Measurements from ENCODE around the gene LRRN2.
"Not testable (repeated sequence)": the region's sequence is repeated elsewhere in the genome, so short reads cannot be mapped to it uniquely, and the experiment has no call there.

Gene LRRN2

DNA sequence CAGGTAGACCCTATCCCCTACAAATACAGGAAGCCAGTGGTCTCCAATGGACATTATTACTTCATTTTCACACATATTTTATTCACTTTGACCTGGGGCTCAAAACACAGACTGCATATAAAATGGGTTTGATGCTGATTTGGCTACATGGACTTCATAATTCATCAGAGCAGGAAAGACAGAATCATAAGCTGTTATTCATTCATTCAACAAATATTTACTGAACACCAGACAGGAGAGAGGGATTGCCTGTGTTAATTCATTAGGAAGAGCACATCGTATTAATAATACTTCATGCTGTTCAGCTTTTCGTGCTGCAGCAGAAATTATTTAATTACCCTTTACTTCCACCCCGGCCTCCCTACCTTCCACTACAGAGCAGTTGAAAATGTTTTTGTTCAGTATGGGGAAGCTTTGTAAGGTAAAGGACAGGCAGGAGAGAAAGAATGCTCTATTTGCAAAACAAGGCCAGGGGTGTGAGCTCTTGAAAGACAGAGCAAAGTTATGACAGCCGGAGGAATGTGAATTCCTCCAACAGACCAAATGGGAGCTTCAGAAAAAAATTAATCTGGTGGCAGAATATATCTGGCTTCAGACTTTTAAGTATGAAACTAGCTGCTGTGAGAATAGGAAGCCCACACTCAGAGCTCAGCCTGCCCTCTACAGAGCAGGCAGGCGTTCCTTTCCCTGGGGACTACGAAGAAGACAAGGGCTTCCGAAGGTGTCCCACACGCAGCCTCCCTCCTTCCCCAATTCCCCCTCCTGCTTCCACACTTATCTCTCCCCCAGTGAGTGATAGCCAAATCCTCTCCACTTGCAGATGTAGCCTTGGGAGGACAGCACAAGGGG, 111.3 kb downstream of the LRRN2 start:
- no peak for TF ChIP-seq POLR2A (IDR thresholded peaks at IDR 0.05; ENCODE audit: extremely low read depth, insufficient read length)
- TF ChIP-seq, protein P1, sequence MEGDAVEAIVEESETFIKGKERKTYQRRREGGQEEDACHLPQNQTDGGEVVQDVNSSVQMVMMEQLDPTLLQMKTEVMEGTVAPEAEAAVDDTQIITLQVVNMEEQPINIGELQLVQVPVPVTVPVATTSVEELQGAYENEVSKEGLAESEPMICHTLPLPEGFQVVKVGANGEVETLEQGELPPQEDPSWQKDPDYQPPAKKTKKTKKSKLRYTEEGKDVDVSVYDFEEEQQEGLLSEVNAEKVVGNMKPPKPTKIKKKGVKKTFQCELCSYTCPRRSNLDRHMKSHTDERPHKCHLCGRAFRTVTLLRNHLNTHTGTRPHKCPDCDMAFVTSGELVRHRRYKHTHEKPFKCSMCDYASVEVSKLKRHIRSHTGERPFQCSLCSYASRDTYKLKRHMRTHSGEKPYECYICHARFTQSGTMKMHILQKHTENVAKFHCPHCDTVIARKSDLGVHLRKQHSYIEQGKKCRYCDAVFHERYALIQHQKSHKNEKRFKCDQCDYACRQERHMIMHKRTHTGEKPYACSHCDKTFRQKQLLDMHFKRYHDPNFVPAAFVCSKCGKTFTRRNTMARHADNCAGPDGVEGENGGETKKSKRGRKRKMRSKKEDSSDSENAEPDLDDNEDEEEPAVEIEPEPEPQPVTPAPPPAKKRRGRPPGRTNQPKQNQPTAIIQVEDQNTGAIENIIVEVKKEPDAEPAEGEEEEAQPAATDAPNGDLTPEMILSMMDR (IDR thresholded peaks at IDR 0.05; ENCODE audit: low read depth, low read length), result no peak
- TF ChIP-seq, protein P2, sequence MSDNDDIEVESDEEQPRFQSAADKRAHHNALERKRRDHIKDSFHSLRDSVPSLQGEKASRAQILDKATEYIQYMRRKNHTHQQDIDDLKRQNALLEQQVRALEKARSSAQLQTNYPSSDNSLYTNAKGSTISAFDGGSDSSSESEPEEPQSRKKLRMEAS (IDR thresholded peaks at IDR 0.05; ENCODE audit: low read depth, low read length), result no peak
- TF ChIP-seq MYC (IDR thresholded peaks at IDR 0.05; ENCODE audit: low read depth, low read length), result no peak
- no peak for DNase-seq (ENCODE audit: low read depth)
- H3K4me3 ChIP-seq (ENCODE audit: low read depth, low read length), result no peak overlapping the region

DNA sequence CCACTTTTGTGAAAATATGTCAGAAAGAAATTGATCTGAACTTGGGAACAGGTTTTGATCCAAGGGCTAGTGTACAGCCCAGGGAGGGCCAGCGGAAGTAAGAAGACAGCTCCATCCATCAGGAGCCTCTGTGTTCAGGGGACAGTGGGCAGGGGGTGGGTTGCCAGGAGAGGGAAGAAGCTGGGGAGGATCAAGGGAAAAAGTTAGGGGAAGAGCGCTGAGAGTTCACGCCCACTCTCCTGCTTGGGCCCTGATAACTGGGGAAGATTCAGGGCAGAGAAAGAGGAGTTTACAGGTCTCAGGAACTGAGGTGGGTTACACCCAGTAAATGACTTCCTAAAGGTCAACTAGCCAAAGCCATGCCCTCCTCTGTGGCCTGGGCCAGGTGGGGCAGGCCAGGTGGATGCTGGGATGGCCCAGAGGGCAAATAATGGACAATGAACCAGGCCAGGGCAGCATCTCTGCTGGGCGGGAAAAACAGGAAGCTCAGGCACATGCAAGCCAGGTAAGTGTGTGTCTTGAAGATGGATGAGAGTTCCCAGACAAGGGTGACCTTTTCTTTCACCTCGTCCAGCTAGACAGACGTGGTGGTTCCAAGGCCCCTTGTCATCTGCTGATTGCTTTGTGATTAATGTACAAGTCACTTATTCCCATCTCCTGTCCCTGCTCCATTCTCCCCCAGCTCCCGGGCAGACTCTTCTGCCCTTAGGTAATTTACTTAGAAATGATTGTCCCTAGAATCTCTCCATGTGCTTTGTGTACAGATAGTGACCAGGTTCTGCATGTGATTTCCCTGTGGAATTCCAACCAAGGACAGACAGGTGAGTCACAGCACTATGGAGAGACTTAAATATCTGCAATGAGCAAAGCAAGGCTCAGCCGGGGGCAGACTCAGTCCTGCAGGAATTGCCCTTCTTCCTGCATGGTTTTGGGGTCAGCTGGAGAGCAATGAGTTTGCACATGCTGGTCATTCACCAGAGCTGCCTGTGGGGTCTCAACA, 112.3 kb downstream of the LRRN2 start:
- H3K4me3 ChIP-seq (ENCODE audit: low read depth, low read length), result no peak overlapping the region
- TF ChIP-seq MYC (IDR thresholded peaks at IDR 0.05; ENCODE audit: low read depth, low read length), result no peak
- TF ChIP-seq, protein P1 (IDR thresholded peaks at IDR 0.05; ENCODE audit: low read depth, low read length), result no peak
- TF ChIP-seq, protein P2 (IDR thresholded peaks at IDR 0.05; ENCODE audit: low read depth, low read length), result no peak
- no peak for TF ChIP-seq POLR2A (IDR thresholded peaks at IDR 0.05; ENCODE audit: extremely low read depth, insufficient read length)
- DNase-seq (ENCODE audit: low read depth), result no peak

DNA sequence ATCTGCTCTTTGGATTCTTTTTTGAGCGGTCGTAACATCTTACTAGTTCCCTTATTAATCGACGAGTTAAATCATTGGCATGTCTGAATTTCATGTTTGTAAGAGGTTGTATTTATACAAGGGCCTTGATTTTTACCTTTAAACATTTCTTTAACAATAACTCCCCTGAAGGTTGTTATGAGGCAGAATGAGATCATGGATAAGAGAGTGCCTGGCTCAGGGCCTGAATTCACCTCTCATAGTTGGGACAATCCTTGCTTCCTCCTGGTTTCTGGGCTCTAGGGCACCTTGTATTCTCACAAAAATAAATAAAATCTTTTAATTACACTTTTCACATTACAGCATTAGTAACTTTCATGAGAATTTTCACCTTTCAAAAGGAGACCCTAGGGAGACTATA, 113.9 kb downstream of the LRRN2 start:
- TF ChIP-seq, protein P1 (IDR thresholded peaks at IDR 0.05; ENCODE audit: low read depth, low read length), result no peak
- TF ChIP-seq, protein P2 (IDR thresholded peaks at IDR 0.05; ENCODE audit: low read depth, low read length), result no peak
- TF ChIP-seq POLR2A (IDR thresholded peaks at IDR 0.05; ENCODE audit: extremely low read depth, insufficient read length) (no peak), MYC (IDR thresholded peaks at IDR 0.05; ENCODE audit: low read depth, low read length) (no peak)
- H3K4me3 ChIP-seq (ENCODE audit: low read depth, low read length), result no peak overlapping the region
- no peak for DNase-seq (ENCODE audit: low read depth)

DNA sequence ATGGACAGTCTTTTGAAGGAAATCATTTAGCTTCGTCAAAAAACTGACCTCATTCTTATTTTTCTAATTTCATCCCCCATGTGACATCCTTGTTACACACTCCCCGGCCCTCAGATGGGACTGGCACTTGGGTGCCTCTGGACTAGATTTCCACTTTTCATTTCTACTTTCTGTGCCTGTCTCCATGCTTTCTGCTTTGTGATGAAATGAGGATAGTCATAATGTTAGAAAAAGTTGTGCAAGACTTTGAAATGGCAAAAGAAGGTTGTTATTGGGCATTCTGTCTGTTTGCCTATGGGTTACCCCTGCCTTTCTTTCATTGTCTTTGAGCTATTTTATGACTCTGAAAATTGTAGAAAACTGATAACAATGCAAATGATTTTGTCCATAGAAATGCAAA, 114.4 kb downstream of the LRRN2 start:
- peak; percentile 10 for DNase-seq (ENCODE audit: low read depth)
- TF ChIP-seq, protein P1 (IDR thresholded peaks at IDR 0.05; ENCODE audit: low read depth, low read length), result no peak
- TF ChIP-seq POLR2A (IDR thresholded peaks at IDR 0.05; ENCODE audit: extremely low read depth, insufficient read length) (no peak), MYC (IDR thresholded peaks at IDR 0.05; ENCODE audit: low read depth, low read length) (no peak)
- TF ChIP-seq, protein P2 (IDR thresholded peaks at IDR 0.05; ENCODE audit: low read depth, low read length), result no peak

DNA sequence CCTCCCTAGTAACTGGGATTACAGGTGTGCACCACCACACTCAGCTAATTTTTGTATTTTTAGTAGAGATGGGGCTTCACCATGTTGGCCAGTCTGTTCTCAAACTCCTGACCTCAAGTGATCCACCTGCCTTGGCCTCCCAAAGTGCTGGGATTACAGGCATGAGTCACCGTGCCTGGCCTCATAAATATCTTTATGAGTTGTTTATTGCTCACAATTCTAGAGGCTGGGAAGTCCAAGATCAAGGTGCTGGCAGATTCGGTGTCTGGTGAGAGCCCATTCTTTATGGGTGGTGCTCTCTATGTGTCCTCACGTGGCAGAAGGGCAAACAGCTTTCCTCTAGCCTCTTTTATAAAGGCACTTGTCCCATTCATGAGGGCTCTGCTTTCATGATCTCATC, 115.5 kb downstream of the LRRN2 start:
- not testable (repeated sequence) for DNase-seq (ENCODE audit: low read depth); H3K4me3 ChIP-seq (ENCODE audit: low read depth, low read length)

More for the DNA sequence above, 114.4 kb downstream of the LRRN2 start:
- H3K4me3 ChIP-seq (ENCODE audit: low read depth, low read length), result no peak overlapping the region

DNA sequence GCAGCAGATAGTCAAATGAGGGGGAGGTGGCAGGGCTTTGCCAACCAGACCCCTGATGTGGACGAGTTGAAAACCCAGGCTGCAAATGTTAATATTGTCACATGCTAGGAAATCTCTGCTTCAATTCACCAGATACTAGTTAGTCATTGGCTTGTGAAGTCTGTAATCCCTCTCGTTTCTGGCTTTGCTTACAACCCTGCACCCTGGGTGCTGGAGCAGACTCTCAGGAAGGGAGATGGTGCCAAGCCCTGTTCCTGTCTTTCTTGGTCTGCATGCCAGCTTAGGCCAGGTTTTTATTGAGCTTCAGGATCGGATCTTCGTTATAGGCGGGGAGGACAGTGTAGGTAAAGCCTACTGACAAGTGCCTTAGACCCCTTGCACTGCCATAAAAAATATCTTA, 116.1 kb downstream of the LRRN2 start:
- TF ChIP-seq MYC (IDR thresholded peaks at IDR 0.05; ENCODE audit: low read depth, low read length) (no peak), POLR2A (IDR thresholded peaks at IDR 0.05; ENCODE audit: extremely low read depth, insufficient read length) (no peak)
- TF ChIP-seq, protein P1 (IDR thresholded peaks at IDR 0.05; ENCODE audit: low read depth, low read length), result no peak
- TF ChIP-seq, protein P2 (IDR thresholded peaks at IDR 0.05; ENCODE audit: low read depth, low read length), result no peak
- DNase-seq (ENCODE audit: low read depth), result no peak
- no peak overlapping the region for H3K4me3 ChIP-seq (ENCODE audit: low read depth, low read length)
